IMR-90 (cell line): ENCODE measurements around the gene CALHM6. TPM values are rescaled to one million over a fixed set of nuclear protein-coding genes. Genes with fewer than 3 reads are reported as not detected.
A peak's percentile ranks its signal among the peaks of the same experiment; 100 is the strongest.

ENCODE experiments used
- ATAC-seq: fragments of 200-7000 bp; cut with Tn5 transposase; 2 replicates; pipeline ENCODE4 v1.9.1; 2020; ENCODE audit warnings: low read depth, mild to moderate bottlenecking, moderate library complexity
- BruUV-seq: library from RNA; stranded (reverse); fragments of 400-500 nt; replicated peaks from 2 replicates; lab custom pipeline; 2021; lab: Mats Ljungman, UMichigan
- CTCF ChIA-PET: fragments of 300-600 bp; formaldehyde crosslinking; extraction: SDS; loops from one replicate; lab custom pipeline; 2021; ENCODE audit warnings: antibody characterized with exemption; lab: Yijun Ruan, JAX
- POLR2A ChIA-PET: fragments of 300-600 bp; sonication (Branson Sonifier 250); formaldehyde crosslinking; loops from one replicate; lab custom pipeline; 2022; ENCODE audit warnings: antibody characterized with exemption; ENCODE audit not compliant: unreplicated experiment; lab: Charles Lee
- DNase-seq: peaks from one replicate; pipeline ENCODE4 v3.0.0; 2013
- H2AFZ ChIP-seq: replicated peaks from 2 replicates; pipeline ENCODE3; 2013; ENCODE audit warnings: low read length, mild to moderate bottlenecking; ENCODE audit not compliant: poor library complexity
- H2AK5ac ChIP-seq: 2 replicates; pipeline ENCODE4 v1.6.1; 2013; ENCODE audit warnings: low read depth, low read length, inconsistent platforms
- H2AK9ac ChIP-seq: replicated peaks from 2 replicates; pipeline ENCODE3; 2013; ENCODE audit warnings: mild to moderate bottlenecking, low read depth, low read length, moderate library complexity; ENCODE audit not compliant: poor library complexity
- H2BK120ac ChIP-seq: 2 replicates; pipeline ENCODE4 v1.6.1; 2013; ENCODE audit warnings: low read depth, low read length, inconsistent platforms
- H2BK15ac ChIP-seq: 3 replicates; pipeline ENCODE4 v1.6.1; 2013; ENCODE audit warnings: low read depth, low read length, inconsistent platforms
- H2BK20ac ChIP-seq: 2 replicates; pipeline ENCODE4 v1.6.1; 2013; ENCODE audit warnings: low read depth, mild to moderate bottlenecking, inconsistent platforms, low read length, moderate library complexity
- H2BK5ac ChIP-seq: 2 replicates; pipeline ENCODE4 v1.6.1; 2013; ENCODE audit warnings: mild to moderate bottlenecking, low read depth, low read length, inconsistent platforms; ENCODE audit not compliant: poor library complexity, severe bottlenecking
- H3K14ac ChIP-seq: replicated peaks from 2 replicates; pipeline ENCODE4 v1.6.1; 2013; ENCODE audit warnings: low read depth, low read length, inconsistent platforms
- H3K18ac ChIP-seq: 2 replicates; pipeline ENCODE4 v1.6.1; 2013; ENCODE audit warnings: low read depth, low read length, control low read depth
- H3K23ac ChIP-seq: 2 replicates; pipeline ENCODE4 v1.6.1; 2013; ENCODE audit warnings: low read depth, low read length, inconsistent platforms
- H3K27ac ChIP-seq: 2 replicates; pipeline ENCODE4 v1.5.1; 2013; ENCODE audit warnings: mild to moderate bottlenecking, control low read depth, low read length; ENCODE audit not compliant: insufficient read depth
- H3K27me3 ChIP-seq: 2 replicates; pipeline ENCODE4 v1.6.1; 2013; ENCODE audit warnings: low read length; ENCODE audit not compliant: control insufficient read depth, insufficient read depth
- H3K36me3 ChIP-seq: 2 replicates; pipeline ENCODE4 v1.6.1; 2013; ENCODE audit warnings: low read length, mixed read lengths; ENCODE audit not compliant: control insufficient read depth, insufficient read depth
- H3K4ac ChIP-seq: 2 replicates; pipeline ENCODE4 v1.6.1; 2013; ENCODE audit warnings: low read depth, low read length, inconsistent platforms
- H3K4me1 ChIP-seq: 2 replicates; pipeline ENCODE4 v1.6.1; 2013; ENCODE audit warnings: low read length, mixed read lengths; ENCODE audit not compliant: control insufficient read depth, insufficient read depth
- H3K4me2 ChIP-seq: 2 replicates; pipeline ENCODE4 v1.6.1; 2013; ENCODE audit warnings: low read depth, mild to moderate bottlenecking, control low read depth, low read length, moderate library complexity
- H3K4me3 ChIP-seq: 2 replicates; pipeline ENCODE4 v1.5.1; 2013; ENCODE audit warnings: low read depth, mild to moderate bottlenecking, control low read depth, low read length, moderate library complexity; ENCODE audit not compliant: insufficient read depth
- H3K56ac ChIP-seq: 2 replicates; pipeline ENCODE4 v1.6.1; 2013; ENCODE audit warnings: low read length, inconsistent platforms; ENCODE audit not compliant: insufficient read depth; ENCODE audit errors: extremely low read depth
- H3K79me1 ChIP-seq, 2 experiments: 2 replicates each; pipeline ENCODE4 v1.6.1; 2013; ENCODE audit warnings: low read length in 2 of 2, inconsistent platforms in 1 of 2, low read depth in 1 of 2
- H3K9ac ChIP-seq: 2 replicates; pipeline ENCODE4 v1.6.1; 2013; ENCODE audit warnings: low read depth, low read length, control low read depth
- H3K9me1 ChIP-seq: 2 replicates; pipeline ENCODE4 v1.6.1; 2013; ENCODE audit warnings: low read length, inconsistent platforms; ENCODE audit not compliant: insufficient read depth
- H3K9me3 ChIP-seq: 2 replicates; pipeline ENCODE4 v1.6.1; 2013; ENCODE audit warnings: low read length; ENCODE audit not compliant: control insufficient read depth, insufficient read depth
- H4K20me1 ChIP-seq: 2 replicates; pipeline ENCODE4 v1.6.1; 2013; ENCODE audit warnings: low read length, inconsistent platforms; ENCODE audit not compliant: insufficient read depth
- H4K5ac ChIP-seq: 2 replicates; pipeline ENCODE4 v1.6.1; 2013; ENCODE audit warnings: mild to moderate bottlenecking, low read depth, low read length, control low read depth
- H4K8ac ChIP-seq, 2 experiments: 2 replicates each; pipeline ENCODE4 v1.6.1; 2013; ENCODE audit warnings: low read depth in 2 of 2, low read length in 2 of 2, control low read depth in 1 of 2, inconsistent platforms in 1 of 2
- H4K91ac ChIP-seq: 2 replicates; pipeline ENCODE4 v1.6.1; 2013; ENCODE audit warnings: low read depth, low read length, inconsistent platforms; ENCODE audit not compliant: insufficient read depth
- BHLHE40 ChIP-seq: fragments of 150-350 bp; IDR thresholded peaks from 2 replicates; pipeline ENCODE4 v1.6.1; 2016; ENCODE audit warnings: mild to moderate bottlenecking, low read depth, low read length
- CEBPB ChIP-seq: IDR thresholded peaks from 2 replicates; pipeline ENCODE4 v1.6.1; 2012; ENCODE audit warnings: low read depth, low read length, improper control_type of control experiment
- FOS ChIP-seq: fragments of 150-350 bp; IDR thresholded peaks from 2 replicates; pipeline ENCODE4 v1.6.1; 2016; ENCODE audit warnings: low read depth, low read length
- MAFK ChIP-seq: IDR thresholded peaks from 2 replicates; pipeline ENCODE4 v1.6.1; 2012; ENCODE audit warnings: low read depth, low read length, improper control_type of control experiment
- MAZ ChIP-seq: IDR thresholded peaks from 2 replicates; pipeline ENCODE4 v1.6.1; 2012; ENCODE audit warnings: low read depth, mild to moderate bottlenecking, low read length, improper control_type of control experiment, moderate library complexity, borderline replicate concordance
- NFE2L2 ChIP-seq: fragments of 150-350 bp; IDR thresholded peaks from 2 replicates; pipeline ENCODE4 v1.6.1; 2016; ENCODE audit warnings: low read depth, mild to moderate bottlenecking, low read length
- RCOR1 ChIP-seq: IDR thresholded peaks from 2 replicates; pipeline ENCODE4 v1.6.1; 2012; ENCODE audit warnings: mild to moderate bottlenecking, low read length, improper control_type of control experiment; ENCODE audit not compliant: insufficient replicate concordance
- RFX5 ChIP-seq: IDR thresholded peaks from 2 replicates; pipeline ENCODE4 v1.8.0; 2012; ENCODE audit warnings: low read depth, mild to moderate bottlenecking, low read length, moderate library complexity
- SMC3 ChIP-seq: fragments of 150-350 bp; IDR thresholded peaks from 2 replicates; pipeline ENCODE4 v1.6.1; 2016; ENCODE audit warnings: low read depth, mild to moderate bottlenecking, antibody characterized with exemption, low read length, moderate library complexity
- WGBS, 2 experiments: methylation state at CpG; one replicate each; pipeline versions ENCODE4 v1.1.5 to v1.1.7; 2013; ENCODE audit warnings: missing lambda C conversion rate in 2 of 2; ENCODE audit not compliant: insufficient read length in 1 of 2; ENCODE audit errors: extremely low coverage in 2 of 2; 5-methylcytosine and 5-hydroxymethylcytosine counted together
- dilution Hi-C: fragments of 300-500 bp; cut with HindIII; formaldehyde crosslinking; loops from one replicate; pipeline ENCODE4 v1.14.3; 2018; ENCODE audit warnings: low sequenced_read_pairs; ENCODE audit not compliant: unreplicated experiment
- in situ Hi-C: fragments of 300-500 bp; cut with MboI; formaldehyde crosslinking; loops from 3 replicates; pipeline ENCODE4 v1.14.3; 2019; ENCODE audit warnings: low sequenced_read_pairs, inconsistent platforms, mixed read lengths
- intact Hi-C: fragments of 100-400 bp; cut with micrococcal nuclease; formaldehyde crosslinking; loops from 2 replicates; pipeline ENCODE4 v1.10.0; 2022
- polyA plus RNA-seq, 3 experiments: library from polyadenylated mRNA; depleted of rRNA; stranded (reverse); fragments of >200 nt; gene quantifications; 2 replicates each; pipeline ENCODE4 v1.2.3, GENCODE V29; 2012; ENCODE audit warnings: low replicate concordance in 1 of 3
- total RNA-seq: library from RNA; depleted of rRNA; stranded (reverse); fragments of >200 nt; gene quantifications from 2 replicates; pipeline ENCODE4 v1.2.3, GENCODE V29; 2012
- TF ChIP-seq, protein P1 (sequence below): fragments of 150-350 bp; IDR thresholded peaks from 2 replicates; pipeline ENCODE4 v1.6.1; 2016; ENCODE audit warnings: low read depth, mild to moderate bottlenecking, low read length, moderate library complexity, borderline replicate concordance
- TF ChIP-seq, protein P2 (sequence below): fragments of 150-350 bp; IDR thresholded peaks from 2 replicates; pipeline ENCODE4 v1.6.1; 2017; ENCODE audit warnings: mild to moderate bottlenecking, antibody characterized with exemption, low read length, low read depth
- TF ChIP-seq, protein P3 (sequence below): conservative IDR thresholded peaks from 2 replicates; pipeline ENCODE4 v1.5.1; 2012; ENCODE audit warnings: mild to moderate bottlenecking, low read depth, low read length, improper control_type of control experiment

CALHM6 gene
- total and polyA plus RNA-seq, 2 of the 4 experiments (the other 2 are of a cell fraction): 0.72 to 1.5 TPM

DNA sequence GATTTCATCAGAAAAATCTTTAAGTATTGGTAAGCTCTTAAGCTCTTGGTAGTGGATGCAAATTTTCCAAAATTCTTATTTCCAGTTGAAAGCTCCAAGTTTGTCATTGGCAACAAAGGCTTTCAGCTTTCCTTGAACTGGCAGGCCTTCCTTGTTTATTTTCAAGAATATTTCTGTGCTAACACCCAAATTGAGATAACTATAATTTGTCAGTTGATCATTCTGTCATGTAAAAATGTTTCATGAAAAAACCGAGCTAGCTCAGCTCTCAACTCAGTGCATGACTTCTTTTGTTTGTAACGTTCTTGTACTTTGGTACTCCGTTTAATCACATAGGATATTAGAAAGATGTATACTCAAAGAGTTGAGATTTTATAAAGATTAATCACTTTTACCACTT lies 38.9 kb upstream of the CALHM6 start (continued):
- TF ChIP-seq MAZ (no peak), NFE2L2 (no peak)

DNA sequence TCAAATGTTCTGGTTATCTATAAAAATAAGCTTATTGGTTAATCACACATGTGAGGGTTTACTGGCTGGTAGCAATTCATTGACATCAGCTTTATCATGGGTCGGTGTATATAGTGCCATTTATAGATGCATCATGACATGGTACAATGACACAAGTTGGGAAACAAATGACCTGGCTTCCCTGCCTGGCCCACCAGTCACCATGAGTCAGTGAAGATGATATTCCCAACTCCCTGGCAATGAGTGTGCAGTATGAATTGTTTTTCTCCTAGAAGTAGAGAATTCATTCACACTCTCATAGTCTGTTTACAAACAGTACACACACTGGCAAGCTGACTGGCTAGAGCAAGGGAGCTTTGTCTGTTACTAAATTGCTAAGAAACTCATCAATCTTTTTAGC lies 37.2 kb upstream of the CALHM6 start:
- H2BK20ac ChIP-seq: no peak overlapping the region
- ChIA-PET POLR2A (no interaction called here), CTCF (interaction anchor here (0.6 to 1.3 kb wide), 2 partner anchors 19 to 155 kb away, joined by 3 to 4 read pairs; no protein-coding TSS in a partner anchor)
- peak; percentile 49 for ATAC-seq
- H4K20me1 ChIP-seq: peaks cover 7% of the 10 kb centered on the region; the same call in 1 of the 2 replicates
- H2BK5ac ChIP-seq: peak overlapping the region; percentile 52
- DNase-seq: peak; percentile 78
- H2AFZ ChIP-seq: no peak overlapping the region
- no peak overlapping the region for H2BK15ac ChIP-seq
- no peak overlapping the region for H3K14ac ChIP-seq
- no peak overlapping the region for H3K4me3 ChIP-seq
- no peak overlapping the region for H3K4ac ChIP-seq
- H3K9me3 ChIP-seq: no peaks in the 10 kb centered on the region
- H3K4me1 ChIP-seq: peaks cover 4% of the 10 kb centered on the region
- H4K91ac ChIP-seq: no peak overlapping the region
- H4K5ac ChIP-seq: no peak overlapping the region
- H3K9ac ChIP-seq: no peak overlapping the region
- in situ Hi-C loops: no loop called here
- dilution Hi-C loops: no loop called here
- H3K27ac ChIP-seq: no peak overlapping the region
- no peak overlapping the region for H4K8ac ChIP-seq
- no peak overlapping the region for H2AK9ac ChIP-seq
- TF ChIP-seq NFE2L2 (peak; percentile 79), FOS (0 out of 2 replicates have a peak, but pooled peaks have one; percentile 32), SMC3 (no peak), BHLHE40 (peak; percentile 15; the same call in 1 of the 2 replicates), RCOR1 (no peak), RFX5 (no peak), MAFK (peak; percentile 32), CEBPB (peak; percentile 82)
- TF ChIP-seq, protein P1, sequence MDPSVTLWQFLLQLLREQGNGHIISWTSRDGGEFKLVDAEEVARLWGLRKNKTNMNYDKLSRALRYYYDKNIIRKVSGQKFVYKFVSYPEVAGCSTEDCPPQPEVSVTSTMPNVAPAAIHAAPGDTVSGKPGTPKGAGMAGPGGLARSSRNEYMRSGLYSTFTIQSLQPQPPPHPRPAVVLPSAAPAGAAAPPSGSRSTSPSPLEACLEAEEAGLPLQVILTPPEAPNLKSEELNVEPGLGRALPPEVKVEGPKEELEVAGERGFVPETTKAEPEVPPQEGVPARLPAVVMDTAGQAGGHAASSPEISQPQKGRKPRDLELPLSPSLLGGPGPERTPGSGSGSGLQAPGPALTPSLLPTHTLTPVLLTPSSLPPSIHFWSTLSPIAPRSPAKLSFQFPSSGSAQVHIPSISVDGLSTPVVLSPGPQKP: no peak
- TF ChIP-seq, protein P2, sequence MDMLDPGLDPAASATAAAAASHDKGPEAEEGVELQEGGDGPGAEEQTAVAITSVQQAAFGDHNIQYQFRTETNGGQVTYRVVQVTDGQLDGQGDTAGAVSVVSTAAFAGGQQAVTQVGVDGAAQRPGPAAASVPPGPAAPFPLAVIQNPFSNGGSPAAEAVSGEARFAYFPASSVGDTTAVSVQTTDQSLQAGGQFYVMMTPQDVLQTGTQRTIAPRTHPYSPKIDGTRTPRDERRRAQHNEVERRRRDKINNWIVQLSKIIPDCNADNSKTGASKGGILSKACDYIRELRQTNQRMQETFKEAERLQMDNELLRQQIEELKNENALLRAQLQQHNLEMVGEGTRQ: no peak
- TF ChIP-seq, protein P3, sequence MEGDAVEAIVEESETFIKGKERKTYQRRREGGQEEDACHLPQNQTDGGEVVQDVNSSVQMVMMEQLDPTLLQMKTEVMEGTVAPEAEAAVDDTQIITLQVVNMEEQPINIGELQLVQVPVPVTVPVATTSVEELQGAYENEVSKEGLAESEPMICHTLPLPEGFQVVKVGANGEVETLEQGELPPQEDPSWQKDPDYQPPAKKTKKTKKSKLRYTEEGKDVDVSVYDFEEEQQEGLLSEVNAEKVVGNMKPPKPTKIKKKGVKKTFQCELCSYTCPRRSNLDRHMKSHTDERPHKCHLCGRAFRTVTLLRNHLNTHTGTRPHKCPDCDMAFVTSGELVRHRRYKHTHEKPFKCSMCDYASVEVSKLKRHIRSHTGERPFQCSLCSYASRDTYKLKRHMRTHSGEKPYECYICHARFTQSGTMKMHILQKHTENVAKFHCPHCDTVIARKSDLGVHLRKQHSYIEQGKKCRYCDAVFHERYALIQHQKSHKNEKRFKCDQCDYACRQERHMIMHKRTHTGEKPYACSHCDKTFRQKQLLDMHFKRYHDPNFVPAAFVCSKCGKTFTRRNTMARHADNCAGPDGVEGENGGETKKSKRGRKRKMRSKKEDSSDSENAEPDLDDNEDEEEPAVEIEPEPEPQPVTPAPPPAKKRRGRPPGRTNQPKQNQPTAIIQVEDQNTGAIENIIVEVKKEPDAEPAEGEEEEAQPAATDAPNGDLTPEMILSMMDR: no peak
- no peak overlapping the region for H2BK120ac ChIP-seq
- no peak overlapping the region for H3K4me2 ChIP-seq
- no peaks in the 10 kb centered on the region for H3K27me3 ChIP-seq
- H3K56ac ChIP-seq: no peak overlapping the region
- H3K79me1 ChIP-seq: peaks cover 15 to 51% of the 10 kb centered on the region in 2 experiments; a peak in 3 of 4 replicates
- H2AK5ac ChIP-seq: no peak overlapping the region
- H3K23ac ChIP-seq: no peak overlapping the region
- H3K36me3 ChIP-seq: peaks cover 11% of the 10 kb centered on the region
- no TSS peak for BruUV-seq
- intact Hi-C loops: no loop called here
- no peak overlapping the region for H3K18ac ChIP-seq
- H3K9me1 ChIP-seq: peaks cover 3% of the 10 kb centered on the region
- no CpG with 5 or more reads among the region's 1 CpG for WGBS, 2 experiments
